ENCODE measurements around the gene DCUN1D3.
"Not testable (repeated sequence)": the region's sequence is repeated elsewhere in the genome, so short reads cannot be mapped to it uniquely, and the experiment has no call there.

Gene DCUN1D3

GRCh38 chr16:20887207-20887606, 13.0 kb downstream of the DCUN1D3 start:
- no peak for DNase-seq (ENCODE audit: low spot score)

- DNase-seq (ENCODE audit: low spot score), result no peak
Observed at GRCh38 chr16:20886320-20886719, 13.8 kb downstream of the DCUN1D3 start.

DNA sequence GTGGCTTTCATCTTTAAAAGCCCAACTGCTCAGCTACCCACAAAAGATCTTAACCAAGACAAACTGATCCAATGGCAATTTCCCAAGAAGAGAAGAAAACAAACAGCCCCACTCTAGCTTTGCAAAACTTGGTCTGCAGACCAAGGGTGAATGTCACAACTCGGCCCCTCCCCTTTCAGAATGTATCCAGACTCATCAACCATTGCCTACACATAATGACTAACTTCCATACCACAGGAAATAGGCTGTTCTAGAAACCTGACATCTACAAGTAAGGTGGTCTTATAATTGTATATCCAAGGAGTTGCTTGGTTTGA, 16.0 kb downstream of the DCUN1D3 start:
- no peak for DNase-seq (ENCODE audit: low spot score)

DNA sequence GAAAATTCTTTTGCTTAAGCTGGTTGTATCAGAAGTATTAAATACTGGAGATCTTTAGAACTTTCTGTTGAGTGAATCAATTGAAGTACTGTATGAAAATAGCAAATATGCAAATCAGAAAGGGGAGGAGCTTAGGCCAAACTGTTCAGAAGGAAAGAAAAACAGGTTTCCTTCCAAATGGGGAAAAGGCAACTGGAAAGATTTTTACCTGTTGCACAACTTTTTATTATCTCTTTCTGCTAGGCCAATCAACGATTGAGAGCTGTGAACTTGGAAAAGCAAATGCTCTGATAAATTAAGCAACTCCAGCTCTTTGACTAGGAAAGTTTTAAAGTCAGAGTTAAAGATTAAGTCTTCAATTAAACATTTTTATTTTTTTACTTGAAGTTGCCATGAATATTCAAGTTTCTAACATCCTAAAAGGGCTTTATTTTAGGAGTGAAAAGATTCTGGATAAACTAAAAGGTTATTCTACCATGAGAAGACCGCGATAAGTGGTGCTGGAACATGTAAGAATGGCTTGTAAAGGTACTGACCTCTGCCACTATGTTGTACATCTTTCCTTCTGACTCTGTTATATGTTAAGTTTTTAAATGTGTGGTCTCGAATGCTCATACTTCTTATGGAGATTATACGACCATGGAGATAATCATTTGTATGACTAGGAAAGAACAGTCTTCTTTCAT, 16.5 kb downstream of the DCUN1D3 start:
- DNase-seq (ENCODE audit: low spot score), result no peak

GRCh38 chr16:20881503-20881878, 18.7 kb downstream of the DCUN1D3 start:
- no peak for DNase-seq (ENCODE audit: low spot score)

DNA sequence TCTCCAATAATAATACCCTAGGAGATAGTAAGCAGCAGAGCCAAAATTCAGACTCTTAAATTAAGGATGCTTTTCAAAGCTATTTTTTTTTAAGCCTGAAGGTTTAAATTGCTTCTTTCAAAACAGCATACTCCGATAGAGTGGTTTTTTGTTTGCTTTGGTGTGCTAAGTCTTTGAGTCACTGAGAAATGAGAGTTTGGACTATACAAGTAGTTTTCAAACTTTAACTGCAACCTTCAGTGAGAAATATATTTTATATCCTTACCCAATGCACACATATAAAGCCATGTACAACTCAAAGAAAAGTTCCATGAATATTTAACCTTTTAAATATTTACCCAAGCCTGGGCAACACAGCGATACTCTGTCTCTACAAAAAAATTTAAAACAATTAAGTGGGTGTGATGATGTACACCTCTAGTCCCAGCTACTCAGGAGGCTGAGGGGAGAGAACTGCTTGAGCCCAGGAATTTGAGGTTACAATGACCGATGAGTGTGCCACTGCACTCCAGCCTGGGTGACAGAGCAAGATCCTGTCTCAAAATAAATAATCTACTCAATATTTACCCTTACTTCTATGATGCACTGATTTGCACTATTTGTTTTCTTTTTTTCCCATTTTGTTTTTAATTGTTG, 19.2 kb downstream of the DCUN1D3 start:
- DNase-seq (ENCODE audit: low spot score), result no peak

- DNase-seq (ENCODE audit: low spot score), result no peak
Observed at GRCh38 chr16:20879175-20880040, 20.8 kb downstream of the DCUN1D3 start.

GRCh38 chr16:20878682-20879147, 21.4 kb downstream of the DCUN1D3 start:
- DNase-seq (ENCODE audit: low spot score), result no peak

GRCh38 chr16:20875355-20875650, 24.9 kb downstream of the DCUN1D3 start:
- no peak for DNase-seq (ENCODE audit: low spot score)

DNA sequence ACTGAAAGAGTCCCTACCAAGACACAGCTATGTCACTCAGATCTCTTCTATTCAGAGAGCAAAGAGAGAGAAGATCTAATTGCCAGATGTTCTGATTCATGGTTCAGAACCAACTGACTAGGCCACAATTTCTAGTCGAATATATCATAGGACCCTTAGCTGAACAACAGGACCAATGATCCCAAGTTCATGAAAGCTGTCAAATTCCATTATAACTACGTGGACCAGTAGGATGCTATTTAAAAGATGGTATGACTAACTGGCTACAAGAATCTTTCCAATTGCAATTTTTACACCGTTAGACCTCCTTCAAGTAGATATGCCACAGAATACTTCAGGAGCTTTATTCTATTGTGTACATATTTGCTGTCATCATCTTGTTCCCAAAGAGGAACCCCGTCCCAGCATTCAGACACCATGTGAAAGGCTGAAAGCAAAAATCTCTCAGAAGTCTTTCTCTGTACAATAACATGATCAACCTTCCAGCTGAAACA, 26.0 kb downstream of the DCUN1D3 start:
- no peak for DNase-seq (ENCODE audit: low spot score)

DNA sequence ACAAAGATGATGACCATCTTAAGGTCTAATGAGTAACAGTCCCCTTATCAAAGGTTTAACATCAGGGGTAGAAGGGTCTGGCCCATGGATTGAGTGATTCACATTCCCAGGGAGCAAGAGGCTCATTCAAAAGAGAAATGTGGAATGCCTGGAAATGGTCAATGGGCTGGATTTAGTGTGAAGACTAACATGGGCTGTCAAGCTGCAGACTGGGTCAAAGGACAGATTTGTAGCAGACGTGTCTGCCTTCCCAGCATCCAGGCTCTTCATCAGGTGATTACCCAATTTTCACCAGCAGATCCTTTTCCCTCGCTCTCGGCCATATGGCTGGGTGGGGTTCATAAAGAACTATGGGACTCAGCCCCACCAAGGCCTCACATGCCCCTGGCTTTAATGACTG, 26.8 kb downstream of the DCUN1D3 start:
- no peak for DNase-seq (ENCODE audit: low spot score)

DNA sequence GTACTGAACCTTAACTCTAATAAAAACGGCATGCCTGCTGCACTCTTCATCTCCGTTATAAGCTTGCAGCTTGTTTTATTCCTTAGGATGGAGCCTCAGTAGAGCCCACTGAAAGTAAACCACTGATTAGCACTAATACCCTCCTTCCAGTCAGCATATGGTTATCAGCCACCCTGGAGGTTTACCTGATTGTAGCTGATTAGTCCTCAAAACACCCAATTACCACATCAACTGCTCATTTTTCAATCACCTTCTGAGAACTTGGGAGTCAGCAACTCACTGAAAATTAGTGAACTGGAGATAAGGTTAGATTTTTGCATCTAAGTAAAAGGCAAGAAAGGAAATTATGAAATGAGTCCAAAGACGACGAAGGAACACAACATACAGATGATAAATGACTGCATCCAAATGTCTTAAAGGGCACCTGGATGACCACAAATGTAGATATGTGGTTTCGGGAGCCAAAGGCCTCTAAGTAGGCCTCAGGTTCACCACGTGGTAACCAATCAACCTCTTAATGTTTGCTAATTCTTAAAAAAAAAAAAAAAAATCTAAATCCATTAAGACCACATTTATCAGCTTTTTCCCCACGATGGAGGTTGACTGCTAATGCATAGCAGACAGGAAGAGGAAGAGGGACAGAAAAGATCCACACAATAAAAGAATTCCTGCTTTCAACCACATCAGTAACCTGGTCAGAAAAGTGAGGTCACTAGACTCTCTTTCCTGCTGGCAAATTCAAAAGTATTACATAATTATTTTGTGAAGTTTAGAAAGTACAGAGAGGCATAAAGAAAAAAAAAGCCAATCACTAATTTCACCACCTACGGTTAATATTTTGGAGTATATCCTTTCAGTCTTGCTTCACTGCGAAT, 28.0 kb downstream of the DCUN1D3 start:
- DNase-seq (ENCODE audit: low spot score), result no peak

GRCh38 chr16:20871258-20871657, 28.9 kb downstream of the DCUN1D3 start:
- DNase-seq (ENCODE audit: low spot score), result no peak

- DNase-seq (ENCODE audit: low spot score), result no peak
Observed at GRCh38 chr16:20870122-20870820, 29.9 kb downstream of the DCUN1D3 start.

DNA sequence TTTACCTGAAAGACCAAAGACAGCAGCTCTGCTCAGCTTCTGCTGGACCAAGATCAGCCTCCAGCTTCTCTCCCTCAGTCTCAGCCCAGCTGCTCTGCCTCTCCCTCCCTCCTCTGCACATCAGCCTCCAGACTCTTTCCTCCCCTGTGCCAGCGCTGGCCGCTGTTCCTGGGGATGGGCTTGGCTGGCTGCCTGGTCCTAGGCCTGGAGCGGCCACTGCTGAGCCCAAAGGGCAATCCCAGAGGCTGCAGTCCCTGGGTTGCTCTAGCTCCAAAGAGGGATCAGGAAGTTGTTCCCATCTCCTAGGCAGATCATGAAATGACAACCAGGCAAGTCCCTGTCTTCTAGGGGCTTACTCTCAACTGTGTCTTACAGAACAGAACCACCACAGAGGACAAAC, 31.3 kb downstream of the DCUN1D3 start:
- peak; percentile 61 for DNase-seq (ENCODE audit: low spot score)

DNA sequence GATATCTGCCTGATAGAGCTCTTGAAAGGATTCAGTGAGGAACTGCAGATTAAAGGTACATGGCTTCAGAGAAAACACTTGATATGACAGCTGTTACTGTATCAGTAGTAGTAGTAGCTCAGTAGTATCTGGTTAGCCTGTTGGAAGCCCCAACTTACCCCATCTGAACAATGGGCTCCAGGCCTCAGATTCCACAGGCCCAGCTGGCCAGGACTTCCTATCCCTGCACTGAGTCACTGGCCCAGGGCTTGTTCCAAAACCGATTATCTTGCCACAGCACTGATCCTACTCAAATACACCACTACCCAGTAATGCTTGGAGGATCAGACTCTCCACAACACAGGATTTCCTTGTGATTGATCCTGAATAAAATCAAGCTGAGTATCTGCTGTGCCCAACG, 32.6 kb downstream of the DCUN1D3 start:
- no peak for DNase-seq (ENCODE audit: low spot score)

DNA sequence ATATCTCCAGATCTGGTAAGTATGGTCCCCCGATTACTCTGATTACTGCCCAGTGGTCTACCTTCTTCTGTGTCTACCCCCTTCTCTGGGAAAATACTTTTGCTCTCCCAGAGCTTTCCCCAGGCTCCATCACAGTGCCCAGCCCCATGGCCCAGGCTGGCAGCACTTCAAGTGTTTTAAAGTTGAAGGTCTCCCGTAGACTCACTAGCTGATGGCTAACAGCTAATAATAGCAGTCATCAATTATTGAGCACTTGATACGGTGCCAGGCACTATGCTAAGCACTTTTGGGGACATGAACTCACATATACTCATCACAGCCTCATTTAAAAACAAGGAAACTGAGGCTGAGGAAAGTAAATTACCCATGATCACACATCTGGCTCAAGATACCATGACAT, 33.4 kb downstream of the DCUN1D3 start:
- DNase-seq (ENCODE audit: low spot score), result no peak

- DNase-seq (ENCODE audit: low spot score), result peak; percentile 89
Observed at GRCh38 chr16:20866145-20866772, 33.9 kb downstream of the DCUN1D3 start.

GRCh38 chr16:20865420-20866131, 34.6 kb downstream of the DCUN1D3 start:
- peak; percentile 82 for DNase-seq (ENCODE audit: low spot score)

- DNase-seq (ENCODE audit: low spot score), result not testable (repeated sequence)
Observed at GRCh38 chr16:20864376-20864775, 35.8 kb downstream of the DCUN1D3 start.
